GM18868 (cell line): ENCODE results near the gene UNKL.

Experiments
- ATAC-seq: cut with Tn5 transposase; IDR thresholded peaks from one replicate; pipeline ENCODE4 v1.9.1; 2021; ENCODE audit warnings: mild to moderate bottlenecking, moderate library complexity; ENCODE audit not compliant: unreplicated experiment

UNKL gene

GRCh38 chr16:1432388-1433262 lies 18.1 kb upstream of the UNKL start:
- ATAC-seq: no peak

- ATAC-seq: no peak
These were observed 17.2 kb upstream of the UNKL start for GRCh38 chr16:1431497-1432270.

- no peak for ATAC-seq
These were observed 16.4 kb upstream of the UNKL start, which contains the start of gene PERCC1 for GRCh38 chr16:1430759-1431496. PERCC1 (plus strand) TSS chr16:1431078; CDS start chr16:1432594, 1,516 bp downstream.

GRCh38 chr16:1430214-1430758 lies 15.8 kb upstream of the UNKL start:
- ATAC-seq: no peak

GRCh38 chr16:1429631-1430030 lies 15.1 kb upstream of the UNKL start:
- no peak for ATAC-seq

GRCh38 chr16:1429012-1429411 lies 14.5 kb upstream of the UNKL start:
- ATAC-seq: no peak

- ATAC-seq: no peak
These were observed 14.0 kb upstream of the UNKL start for GRCh38 chr16:1428511-1428910.

GRCh38 chr16:1427473-1428461 lies 13.3 kb upstream of the UNKL start:
- ATAC-seq: no peak

- no peak for ATAC-seq
These were observed 12.4 kb upstream of the UNKL start for GRCh38 chr16:1426734-1427471.

- no peak for ATAC-seq
These were observed 11.3 kb upstream of the UNKL start for GRCh38 chr16:1425616-1426370.

GRCh38 chr16:1424028-1424427 lies 9.5 kb upstream of the UNKL start:
- no peak for ATAC-seq

GRCh38 chr16:1422076-1422475 lies 7.6 kb upstream of the UNKL start:
- no peak for ATAC-seq

- no peak for ATAC-seq
These were observed 5.6 kb upstream of the UNKL start for GRCh38 chr16:1420111-1420539.

GRCh38 chr16:1416521-1416941 lies 2.0 kb upstream of the UNKL start:
- ATAC-seq: no peak

- no peak for ATAC-seq
These were observed 596 bp downstream of the UNKL start for GRCh38 chr16:1413684-1414531.

- no peak for ATAC-seq
These were observed 1.7 kb downstream of the UNKL start for GRCh38 chr16:1412847-1413246.

- peak; percentile 74 for ATAC-seq
These were observed 6.2 kb downstream of the UNKL start for GRCh38 chr16:1408171-1408837.
